ENCODE results near the gene CROCC.
"Not testable (repeated sequence)": the region's sequence is repeated elsewhere in the genome, so short reads cannot be mapped to it uniquely, and the experiment has no call there.

The CROCC gene

DNA sequence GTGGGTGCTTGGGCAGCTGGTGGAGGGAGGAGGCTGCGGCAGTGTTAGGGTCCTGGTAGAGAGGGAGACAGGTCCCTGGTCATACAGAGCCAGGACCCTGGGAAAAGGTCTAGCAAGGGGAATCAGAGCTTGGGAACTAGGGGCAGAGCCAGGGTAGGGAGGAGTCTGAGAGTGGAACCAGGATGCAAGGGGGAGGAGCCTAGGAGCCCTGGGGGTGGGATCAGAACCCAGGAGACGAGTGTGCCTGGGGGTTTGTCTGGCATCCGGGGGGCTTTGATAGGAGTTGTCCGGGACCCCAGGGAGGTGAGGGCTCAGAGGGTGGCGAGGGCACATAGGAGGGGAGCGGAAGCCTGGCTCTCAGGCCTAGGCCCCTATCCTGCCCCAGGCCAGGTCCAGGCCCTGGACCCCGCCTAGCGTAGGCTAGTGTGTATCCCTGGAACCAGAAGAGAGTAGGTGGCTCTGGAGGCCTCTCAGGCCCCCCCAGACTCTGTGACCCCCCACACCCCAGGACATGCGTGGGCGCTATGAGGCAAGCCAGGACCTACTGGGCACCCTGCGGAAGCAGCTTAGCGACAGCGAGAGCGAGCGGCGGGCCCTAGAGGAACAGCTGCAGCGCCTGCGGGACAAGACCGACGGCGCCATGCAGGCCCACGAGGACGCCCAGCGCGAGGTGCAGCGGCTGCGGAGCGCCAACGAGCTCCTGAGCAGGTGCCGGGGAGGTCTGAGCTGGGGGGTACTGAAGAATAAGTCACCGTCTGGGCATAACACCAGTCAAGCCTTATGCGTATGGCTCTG, 17.9 kb downstream of the CROCC start:
- DNase-seq, result not testable (repeated sequence)

DNA sequence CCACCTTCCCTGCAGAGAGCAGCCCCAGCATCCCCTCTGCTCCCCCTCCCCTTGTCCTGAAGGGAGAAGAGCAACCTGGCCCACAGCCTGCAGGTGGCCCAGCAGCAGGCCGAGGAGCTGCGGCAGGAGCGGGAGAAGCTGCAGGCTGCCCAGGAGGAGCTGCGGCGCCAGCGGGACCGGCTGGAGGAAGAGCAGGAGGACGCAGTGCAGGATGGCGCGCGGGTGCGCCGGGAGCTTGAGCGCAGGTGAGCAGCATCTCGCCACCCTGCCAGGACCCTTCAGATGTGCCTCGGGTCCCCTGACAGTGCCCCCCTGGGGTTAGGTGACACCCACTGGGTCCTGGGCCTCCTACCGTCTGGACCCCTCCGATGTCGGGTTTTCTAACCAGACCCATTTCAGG, 22.3 kb downstream of the CROCC start:
- no peak for DNase-seq

DNA sequence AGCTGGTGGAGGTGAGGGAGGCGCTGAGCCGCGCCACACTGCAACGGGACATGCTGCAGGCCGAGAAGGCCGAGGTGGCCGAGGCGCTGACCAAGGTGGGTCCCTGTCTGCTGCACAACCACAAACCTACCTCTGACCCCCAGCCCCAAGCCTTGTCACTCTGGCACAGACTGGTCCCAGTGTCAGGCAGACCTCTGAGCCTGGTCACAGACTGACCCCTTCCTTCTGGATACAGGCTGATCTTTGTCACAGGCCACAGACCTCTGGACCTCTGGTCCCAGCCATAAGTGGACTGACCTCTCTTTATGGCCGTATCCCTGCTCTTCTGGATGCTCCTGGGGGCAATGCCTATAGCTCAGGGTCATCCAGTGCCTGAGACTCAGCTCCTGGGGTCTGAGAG, 23.8 kb downstream of the CROCC start:
- not testable (repeated sequence) for DNase-seq

DNA sequence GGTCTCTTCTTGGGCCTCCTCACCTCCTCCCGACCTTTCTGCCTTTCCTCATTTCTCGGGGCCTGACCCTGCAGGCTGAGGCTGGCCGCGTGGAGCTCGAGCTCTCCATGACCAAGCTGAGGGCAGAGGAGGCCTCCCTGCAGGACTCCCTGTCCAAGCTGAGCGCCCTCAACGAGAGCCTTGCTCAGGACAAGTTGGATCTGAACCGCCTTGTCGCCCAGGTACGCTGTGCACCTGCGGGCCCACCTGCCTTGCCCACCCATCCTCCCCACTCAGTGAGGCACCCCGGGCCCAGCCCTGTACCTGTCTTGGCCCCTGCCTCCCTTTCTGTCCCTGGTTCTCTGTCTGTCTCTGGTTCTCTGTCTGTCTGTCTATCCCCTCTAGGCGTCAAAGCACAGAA, 24.5 kb downstream of the CROCC start:
- DNase-seq, result not testable (repeated sequence)

DNA sequence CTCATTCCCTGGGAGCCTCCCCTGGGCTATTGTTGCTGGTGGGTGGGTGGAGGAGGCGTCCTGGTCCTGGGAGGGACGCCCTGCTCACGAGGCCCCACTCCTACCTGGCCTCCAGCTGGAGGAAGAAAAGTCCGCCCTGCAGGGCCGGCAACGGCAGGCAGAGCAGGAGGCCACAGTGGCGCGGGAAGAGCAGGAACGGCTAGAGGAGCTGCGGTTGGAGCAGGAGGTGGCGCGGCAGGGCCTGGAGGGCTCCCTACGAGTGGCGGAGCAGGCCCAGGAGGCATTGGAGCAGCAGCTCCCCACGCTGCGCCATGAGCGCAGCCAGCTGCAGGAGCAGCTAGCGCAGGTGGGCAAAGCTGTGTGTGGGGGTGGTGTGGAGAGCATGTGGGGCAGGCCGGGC, 24.9 kb downstream of the CROCC start:
- no peak for DNase-seq

DNA sequence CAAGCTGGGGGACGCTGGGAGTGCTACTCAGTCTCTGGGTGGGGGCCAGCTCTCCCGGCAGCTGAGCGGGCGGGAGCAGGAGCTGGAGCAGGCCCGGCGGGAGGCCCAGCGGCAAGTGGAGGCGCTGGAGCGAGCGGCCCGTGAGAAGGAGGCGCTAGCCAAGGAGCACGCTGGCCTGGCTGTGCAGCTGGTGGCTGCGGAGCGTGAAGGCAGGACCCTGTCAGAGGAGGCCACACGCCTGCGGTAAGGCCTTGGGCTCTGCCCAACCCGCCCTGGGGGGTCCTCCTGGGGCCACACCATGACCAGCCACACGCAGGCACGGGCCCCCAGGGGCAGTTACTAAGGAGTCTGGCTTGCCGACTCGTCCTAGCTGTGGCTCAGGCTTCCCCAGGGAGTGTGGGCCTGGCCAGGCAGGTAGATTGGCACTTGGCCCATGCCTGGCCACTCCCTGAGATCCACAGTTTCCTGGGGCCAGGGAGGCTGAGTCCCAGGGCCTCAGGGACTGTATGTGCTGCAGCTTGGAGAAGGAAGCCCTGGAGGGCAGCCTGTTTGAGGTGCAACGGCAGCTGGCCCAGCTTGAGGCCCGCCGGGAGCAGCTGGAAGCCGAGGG, 26.7 kb downstream of the CROCC start:
- DNase-seq, result not testable (repeated sequence)

DNA sequence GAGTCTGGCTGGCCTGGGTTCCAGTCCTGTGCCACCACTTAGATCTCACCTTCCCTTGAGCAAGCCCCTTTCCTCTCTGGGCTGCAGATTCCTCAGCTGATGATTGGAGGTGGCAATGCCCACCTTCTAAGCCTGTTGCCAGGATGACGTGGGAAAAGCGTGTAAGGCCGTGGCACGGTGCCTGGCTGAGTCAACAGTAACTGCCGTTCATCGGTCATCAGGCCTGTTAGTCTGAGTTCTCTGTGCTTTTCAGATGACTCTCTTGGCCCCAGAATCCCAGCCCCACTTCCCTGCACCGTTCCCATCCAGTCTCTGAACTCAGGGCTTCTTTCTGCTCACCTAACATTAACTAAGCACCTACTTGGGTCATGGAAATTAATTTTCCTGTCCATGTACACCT, 27.3 kb downstream of the CROCC start:
- not testable (repeated sequence) for DNase-seq

DNA sequence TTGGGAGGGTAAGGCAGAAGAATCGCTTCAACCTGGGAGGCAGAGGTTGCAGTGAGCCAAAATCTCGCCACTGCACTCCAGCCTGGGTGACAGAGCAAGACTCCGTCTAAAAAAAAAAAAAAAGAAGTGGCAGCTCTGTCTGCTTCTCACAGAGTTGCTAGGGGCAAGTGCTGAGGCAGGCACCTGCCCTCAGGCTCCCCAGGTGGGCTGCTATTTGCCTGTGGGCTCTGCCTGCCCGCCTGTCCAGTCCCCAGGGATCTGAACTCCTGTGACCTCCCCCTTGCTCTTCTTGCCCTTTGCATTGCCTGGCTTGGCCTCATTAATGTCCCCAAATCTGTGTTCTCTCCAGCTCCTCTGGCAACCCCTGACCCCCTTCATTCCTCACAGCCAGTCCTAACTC, 30.6 kb downstream of the CROCC start:
- DNase-seq, result not testable (repeated sequence)

DNA sequence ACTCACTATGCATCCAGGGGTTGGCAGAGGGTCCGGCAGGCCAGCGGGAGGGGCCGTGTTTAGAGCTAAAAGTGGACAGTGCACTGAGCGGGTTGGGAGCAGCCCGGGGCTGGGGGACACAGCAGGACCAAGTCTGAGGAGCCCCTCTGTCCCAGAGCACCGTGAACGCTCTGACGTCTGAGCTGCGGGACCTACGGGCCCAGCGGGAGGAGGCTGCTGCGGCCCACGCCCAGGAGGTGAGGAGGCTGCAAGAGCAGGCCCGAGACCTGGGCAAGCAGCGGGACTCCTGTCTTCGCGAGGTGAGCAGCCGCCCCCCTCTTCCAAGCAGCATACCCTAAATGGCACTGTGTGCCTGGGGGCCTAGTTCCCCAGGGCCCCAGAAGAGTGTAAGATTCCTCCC, 32.8 kb downstream of the CROCC start:
- no peak for DNase-seq

DNA sequence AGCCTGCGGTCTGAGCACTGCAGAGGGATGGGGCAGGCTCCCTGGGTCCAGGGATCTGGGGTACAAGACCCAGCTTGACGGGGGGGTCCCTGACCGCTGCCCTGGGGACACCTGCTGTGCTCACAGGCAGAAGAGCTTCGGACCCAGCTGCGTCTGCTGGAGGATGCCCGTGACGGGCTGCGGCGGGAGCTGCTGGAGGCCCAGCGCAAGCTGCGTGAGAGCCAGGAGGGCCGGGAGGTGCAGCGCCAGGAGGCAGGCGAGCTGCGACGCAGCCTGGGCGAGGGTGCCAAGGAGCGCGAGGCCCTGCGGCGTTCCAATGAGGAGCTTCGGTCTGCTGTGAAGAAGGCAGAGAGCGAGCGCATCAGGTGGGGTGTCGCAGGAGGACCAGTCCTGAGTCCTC, 33.5 kb downstream of the CROCC start:
- no peak for DNase-seq

DNA sequence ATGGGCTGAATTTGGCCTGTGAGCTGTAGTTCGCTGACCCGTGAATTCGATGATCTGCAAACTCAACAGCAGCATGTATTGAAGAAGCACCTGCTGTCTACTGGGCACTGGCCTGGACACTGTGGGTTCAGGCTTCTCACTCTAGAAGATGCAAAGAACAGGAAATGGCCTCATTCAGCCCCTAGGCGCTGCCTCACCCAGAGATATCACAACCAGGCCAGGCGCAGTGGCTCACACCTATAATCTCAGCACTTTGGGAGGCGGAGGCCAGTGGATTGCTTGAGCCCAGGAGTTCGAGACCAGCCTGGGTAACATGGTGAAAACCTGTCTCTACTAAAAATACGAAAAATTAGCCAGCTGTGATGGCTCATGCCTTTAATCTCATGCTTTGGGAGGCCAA, 35.0 kb downstream of the CROCC start:
- no peak for DNase-seq

DNA sequence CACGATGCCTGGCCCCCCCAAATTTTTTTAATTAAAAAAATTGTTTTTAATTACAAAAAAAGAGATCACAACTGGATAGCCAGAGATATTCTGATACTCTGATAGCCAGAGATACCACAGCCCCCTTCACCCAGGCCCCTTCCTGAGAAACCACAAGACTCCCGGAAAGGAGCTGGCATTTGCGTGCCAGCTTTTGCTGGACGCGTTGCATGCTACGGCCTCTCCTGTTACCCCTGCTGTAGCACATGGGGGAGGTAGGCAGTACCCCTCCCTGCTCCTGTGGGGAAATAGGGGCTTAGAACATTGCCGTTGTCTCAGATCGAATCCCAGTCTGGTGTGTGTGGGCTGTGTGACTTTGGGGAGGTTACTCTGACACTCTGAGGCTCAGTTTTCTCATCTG, 36.0 kb downstream of the CROCC start:
- DNase-seq, result no peak

DNA sequence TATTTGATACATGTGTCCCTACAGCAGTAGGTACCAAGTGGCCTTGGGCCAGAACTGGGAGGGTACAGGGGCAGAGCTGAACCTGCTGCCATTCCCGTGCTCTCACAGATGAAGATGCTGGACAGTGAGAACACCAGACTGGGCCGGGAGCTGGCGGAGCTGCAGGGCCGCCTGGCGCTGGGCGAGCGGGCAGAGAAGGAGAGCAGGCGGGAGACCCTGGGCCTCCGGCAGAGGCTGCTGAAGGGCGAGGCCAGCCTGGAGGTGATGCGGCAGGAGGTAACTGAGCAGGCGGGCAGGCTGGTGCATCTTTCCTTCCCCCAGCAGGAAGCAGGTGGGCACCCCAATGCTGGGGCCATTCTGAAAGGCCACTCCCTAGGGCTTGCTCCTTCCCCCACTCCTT, 36.7 kb downstream of the CROCC start:
- no peak for DNase-seq

DNA sequence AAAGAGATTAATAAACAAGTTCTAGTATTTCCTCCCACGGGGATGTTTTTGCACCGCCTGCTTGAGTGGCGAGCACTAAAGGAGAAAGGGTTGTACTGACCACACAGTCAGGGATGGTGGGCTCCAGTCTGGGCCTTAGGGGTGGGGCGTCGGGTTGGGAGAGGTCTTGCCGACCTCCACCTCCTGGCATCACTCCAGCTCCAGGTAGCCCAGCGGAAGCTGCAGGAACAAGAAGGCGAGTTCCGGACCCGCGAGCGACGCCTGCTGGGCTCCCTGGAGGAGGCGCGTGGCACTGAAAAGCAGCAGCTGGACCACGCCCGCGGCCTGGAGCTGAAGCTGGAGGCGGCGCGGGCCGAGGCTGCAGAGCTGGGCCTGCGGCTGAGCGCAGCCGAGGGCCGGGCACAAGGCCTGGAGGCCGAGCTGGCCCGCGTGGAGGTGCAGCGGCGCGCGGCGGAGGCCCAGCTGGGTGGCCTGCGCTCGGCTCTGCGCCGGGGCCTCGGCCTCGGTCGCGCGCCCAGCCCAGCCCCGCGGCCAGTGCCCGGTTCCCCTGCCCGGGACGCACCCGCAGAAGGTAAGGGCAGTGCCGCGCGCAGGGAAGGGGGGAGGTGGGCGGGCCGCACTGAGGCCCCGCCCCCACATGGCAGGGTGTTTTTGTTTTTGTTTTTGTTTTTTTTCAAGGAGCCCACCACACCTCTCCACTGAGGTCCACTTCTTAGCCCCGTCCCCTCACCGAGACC, 39.0 kb downstream of the CROCC start:
- peak; percentile 73 for DNase-seq

DNA sequence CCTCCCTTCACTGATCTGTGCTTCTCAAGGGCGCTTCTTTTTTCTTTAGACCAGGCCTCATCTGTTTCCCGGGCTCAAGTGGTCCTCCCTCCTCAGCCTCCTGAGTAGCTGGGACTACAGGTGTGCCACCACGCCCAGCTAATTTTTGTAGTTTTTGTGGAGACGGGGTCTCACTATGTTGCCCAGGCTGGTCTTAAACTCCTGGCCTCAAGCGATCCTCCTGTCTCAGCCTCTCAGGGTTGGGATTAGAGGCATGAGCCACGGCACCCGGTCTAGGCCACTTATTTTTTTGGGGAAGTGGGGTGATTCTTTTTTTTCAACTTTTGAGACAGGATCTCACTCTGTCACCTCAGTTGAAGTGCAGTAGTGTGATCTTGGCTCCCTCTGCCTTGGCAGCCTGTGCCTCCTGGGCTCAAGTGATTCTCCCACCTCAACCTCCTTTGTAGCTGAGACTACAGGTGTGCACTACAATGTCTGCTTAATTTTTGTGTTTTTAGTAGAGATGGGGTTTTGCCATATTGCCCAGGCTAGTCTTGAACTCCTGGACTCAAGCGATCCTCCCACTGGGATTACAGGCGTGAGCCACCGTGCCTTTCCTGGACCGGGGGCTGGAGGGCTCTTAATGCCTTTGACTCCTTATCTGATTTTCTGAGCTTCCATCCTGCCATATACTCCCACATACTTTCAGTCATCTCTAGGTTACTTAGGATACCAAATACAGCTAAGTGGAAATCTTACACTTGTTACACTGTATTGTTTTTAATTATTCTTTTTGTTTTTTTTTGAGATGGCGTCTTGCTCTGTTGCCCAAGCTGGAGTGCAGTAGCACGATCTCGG, 39.8 kb downstream of the CROCC start:
- DNase-seq, result no peak

DNA sequence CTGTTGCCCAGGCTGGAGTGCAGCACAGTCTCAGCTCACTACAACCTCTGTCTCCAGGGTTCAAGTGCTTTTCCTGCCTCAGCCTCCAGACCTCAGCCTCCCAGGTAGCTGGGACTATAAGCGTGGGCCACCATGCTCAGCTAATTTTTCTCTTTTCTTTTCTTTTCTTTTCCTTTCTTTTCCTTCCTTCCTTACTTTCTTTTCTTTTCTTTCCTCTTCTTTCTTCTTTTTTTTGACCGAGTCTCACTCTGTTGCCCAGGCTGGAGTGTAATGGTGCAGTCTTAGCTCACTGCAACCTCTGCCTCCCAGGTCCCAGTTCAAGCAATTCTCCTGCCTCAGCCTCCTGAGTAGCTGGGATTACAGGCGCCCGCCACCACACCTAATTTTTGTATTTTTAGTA, 42.4 kb downstream of the CROCC start:
- DNase-seq, result not testable (repeated sequence)

DNA sequence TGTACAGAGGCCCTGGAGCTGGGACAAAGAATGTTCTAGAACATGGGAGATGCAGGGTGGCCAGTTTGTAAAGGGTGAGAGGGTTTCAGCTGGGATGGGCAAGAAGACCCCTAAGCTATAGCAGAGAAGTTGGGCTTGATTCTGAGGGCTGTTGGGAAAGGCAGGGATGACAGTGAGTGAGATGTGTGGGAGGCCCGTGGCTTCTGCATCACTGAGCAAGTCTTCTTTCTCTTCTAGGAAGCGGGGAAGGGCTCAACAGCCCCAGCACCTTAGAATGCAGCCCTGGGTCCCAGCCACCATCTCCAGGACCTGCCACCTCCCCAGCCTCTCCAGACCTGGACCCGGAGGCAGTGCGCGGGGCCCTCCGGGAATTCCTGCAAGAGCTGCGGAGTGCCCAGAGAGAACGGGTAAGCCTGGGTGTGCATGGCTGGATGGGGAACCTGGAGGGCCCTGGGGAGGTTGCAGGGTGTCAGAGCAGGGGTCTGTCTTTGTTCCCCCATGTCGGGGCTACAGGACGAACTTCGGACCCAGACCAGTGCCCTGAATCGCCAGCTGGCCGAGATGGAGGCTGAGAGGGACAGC, 43.8 kb downstream of the CROCC start:
- no peak for DNase-seq

DNA sequence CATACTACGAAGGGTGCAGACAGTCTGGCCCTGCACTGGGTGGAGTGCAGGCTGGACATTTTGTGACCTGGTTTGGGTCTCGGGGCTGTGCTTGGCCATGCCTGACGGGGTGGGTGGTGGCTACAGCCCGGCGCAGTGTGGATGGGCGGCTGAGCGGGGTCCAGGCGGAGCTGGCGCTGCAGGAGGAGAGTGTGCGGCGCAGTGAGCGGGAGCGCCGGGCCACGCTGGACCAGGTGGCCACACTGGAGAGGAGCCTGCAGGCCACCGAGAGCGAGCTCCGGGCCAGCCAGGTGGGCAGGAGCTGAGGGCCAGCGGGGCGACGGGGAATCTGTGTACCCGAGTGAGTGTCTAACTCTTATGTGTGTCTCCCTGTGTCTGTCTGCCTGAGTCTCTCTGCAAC, 44.6 kb downstream of the CROCC start:
- no peak for DNase-seq

DNA sequence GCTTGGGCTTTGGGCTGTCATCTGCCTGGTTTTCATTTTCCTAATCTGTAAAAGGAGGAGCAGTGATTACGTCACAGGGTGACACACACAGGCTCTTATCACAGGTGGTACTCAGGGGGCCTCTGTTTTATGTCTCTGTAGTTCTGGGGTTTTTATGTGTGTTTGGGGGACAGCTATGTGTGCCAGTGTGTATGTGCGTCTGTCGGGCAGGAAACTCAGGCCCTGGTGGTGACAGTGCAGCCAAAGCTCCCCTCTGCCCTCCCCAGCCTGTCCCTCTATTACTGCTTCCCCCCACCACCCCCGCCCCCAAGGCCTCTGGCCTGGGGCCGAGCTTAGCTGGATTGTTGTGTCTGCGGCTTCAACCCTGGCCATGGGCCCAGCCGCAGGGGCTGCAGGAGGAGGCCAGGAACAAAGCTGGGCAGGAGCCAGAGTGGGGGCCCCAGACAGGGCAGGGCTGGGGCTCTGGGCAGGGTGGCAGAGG, 45.4 kb downstream of the CROCC start:
- no peak for DNase-seq

DNA sequence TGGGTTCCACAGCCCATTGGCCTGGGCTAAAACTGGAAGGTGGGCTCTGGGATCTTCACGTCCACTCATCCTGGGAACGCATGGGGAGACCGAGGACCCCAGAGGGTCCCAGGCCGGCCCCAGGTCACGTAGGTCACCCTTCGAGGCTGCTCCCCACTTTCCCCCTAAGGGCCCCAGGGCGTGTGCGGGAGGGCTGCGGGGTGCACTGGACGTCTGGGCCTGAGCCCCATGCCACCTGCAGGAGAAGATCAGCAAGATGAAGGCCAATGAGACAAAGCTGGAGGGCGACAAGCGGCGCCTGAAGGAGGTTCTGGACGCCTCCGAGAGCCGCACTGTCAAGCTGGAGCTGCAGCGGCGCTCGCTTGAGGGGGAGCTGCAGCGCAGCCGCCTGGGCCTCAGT, 46.2 kb downstream of the CROCC start:
- no peak for DNase-seq

DNA sequence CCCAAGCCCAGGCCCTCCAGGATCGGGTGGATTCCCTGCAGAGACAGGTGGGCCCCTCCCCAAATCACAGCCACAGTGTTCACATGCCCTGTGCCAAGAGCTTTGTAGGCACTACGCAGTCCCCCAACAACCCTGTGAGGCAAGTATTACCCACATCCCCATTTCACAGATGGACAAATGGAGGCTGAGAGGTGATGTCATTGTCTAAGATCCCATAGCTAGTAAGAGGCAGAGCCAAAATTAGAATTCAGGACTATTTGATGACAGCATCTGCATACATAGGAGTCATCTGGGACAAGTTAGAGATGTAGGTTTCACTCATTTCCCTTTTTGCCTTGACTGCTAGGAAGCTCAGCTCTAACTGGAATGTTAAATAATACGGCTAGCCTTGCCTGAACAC, 46.6 kb downstream of the CROCC start:
- no peak for DNase-seq

DNA sequence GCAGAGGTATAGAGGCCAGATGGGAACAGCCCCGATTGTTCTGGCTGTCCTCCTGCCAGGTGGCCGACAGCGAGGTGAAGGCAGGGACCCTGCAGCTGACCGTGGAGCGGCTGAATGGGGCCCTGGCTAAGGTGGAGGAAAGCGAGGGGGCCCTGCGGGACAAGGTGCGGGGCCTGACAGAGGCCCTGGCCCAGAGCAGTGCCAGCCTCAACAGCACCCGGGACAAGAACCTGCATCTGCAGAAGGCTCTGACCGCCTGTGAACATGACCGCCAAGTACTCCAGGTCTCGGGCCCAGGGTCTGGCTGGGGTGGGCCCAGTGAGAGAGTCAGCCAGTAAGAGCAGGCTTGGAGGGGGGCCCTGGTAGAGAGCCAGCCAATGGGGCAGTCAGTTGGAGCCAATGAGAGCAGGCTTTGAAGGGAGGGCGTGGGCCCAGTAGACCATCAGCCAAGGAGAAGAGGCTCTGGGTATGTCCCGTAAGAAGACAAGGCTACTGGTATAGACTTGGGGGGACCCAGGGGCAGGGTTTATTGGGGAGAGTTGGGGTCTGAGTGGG, 47.4 kb downstream of the CROCC start:
- no peak for DNase-seq

Data from T-helper 9 cell (primary cell).